Astrocyte (in vitro differentiated cells and primary cell): Measurements from ENCODE around the gene ZNF385B. TPM values are rescaled to one million over a fixed set of nuclear protein-coding genes. Genes with fewer than 3 reads are reported as not detected.

Experiments
- DNase-seq: peaks from one replicate; pipeline ENCODE4 v3.0.0-alpha.2; 2010; ENCODE audit warnings: low read depth
- FAIRE-seq: peaks from 2 replicates; lab custom pipeline; 2011; peaks lifted over from hg19 to GRCh38; lab: Jason Lieb, UNC
- H2AFZ ChIP-seq: 2 replicates; pipeline ENCODE4 v1.6.0; 2012; ENCODE audit warnings: low read depth, low read length, inconsistent platforms
- H3K27ac ChIP-seq: 2 replicates; pipeline ENCODE4 v1.5.1; 2011; ENCODE audit warnings: low read depth, low read length, inconsistent platforms
- H3K27me3 ChIP-seq: 2 replicates; pipeline ENCODE4 v1.6.0; 2011; ENCODE audit warnings: low read length, inconsistent platforms; ENCODE audit not compliant: insufficient read depth
- H3K36me3 ChIP-seq: 2 replicates; pipeline ENCODE4 v1.5.1; 2011; ENCODE audit warnings: low read length, inconsistent platforms; ENCODE audit not compliant: insufficient read depth
- H3K4me1 ChIP-seq: 2 replicates; pipeline ENCODE4 v1.5.1; 2011; ENCODE audit warnings: low read length, inconsistent platforms; ENCODE audit not compliant: insufficient read depth
- H3K4me2 ChIP-seq: 2 replicates; pipeline ENCODE4 v1.6.0; 2012; ENCODE audit warnings: low read length, inconsistent platforms
- H3K4me3 ChIP-seq: 2 replicates; pipeline ENCODE4 v1.5.1; 2011; ENCODE audit warnings: low read depth, mild to moderate bottlenecking, low read length, inconsistent platforms; ENCODE audit not compliant: insufficient read depth
- H3K79me2 ChIP-seq: 2 replicates; pipeline ENCODE4 v1.6.0; 2012; ENCODE audit warnings: mild to moderate bottlenecking, low read length, inconsistent platforms; ENCODE audit not compliant: insufficient read depth
- H3K9ac ChIP-seq: 2 replicates; pipeline ENCODE4 v1.6.0; 2012; ENCODE audit warnings: mild to moderate bottlenecking, low read length, inconsistent platforms
- H3K9me3 ChIP-seq: 2 replicates; pipeline ENCODE4 v1.5.1; 2012; ENCODE audit warnings: low read depth, mild to moderate bottlenecking, low read length, inconsistent platforms; ENCODE audit not compliant: insufficient read depth
- H4K20me1 ChIP-seq: 2 replicates; pipeline ENCODE4 v1.6.0; 2012; ENCODE audit warnings: low read length, inconsistent platforms; ENCODE audit not compliant: insufficient read depth
- H3K27ac Mint-ChIP-seq: one replicate; pipeline ENCODE4 v1.8.0; 2021; ENCODE audit warnings: mild to moderate bottlenecking, mixed read lengths; ENCODE audit not compliant: unreplicated experiment
- H3K27me3 Mint-ChIP-seq: one replicate; pipeline ENCODE4 v1.8.0; 2021; ENCODE audit warnings: low read depth, mixed read lengths; ENCODE audit not compliant: unreplicated experiment
- H3K36me3 Mint-ChIP-seq: one replicate; pipeline ENCODE4 v1.8.0; 2021; ENCODE audit warnings: low read depth, mixed read lengths; ENCODE audit not compliant: unreplicated experiment
- H3K4me1 Mint-ChIP-seq: one replicate; pipeline ENCODE4 v1.8.0; 2021; ENCODE audit warnings: low read depth, mixed read lengths; ENCODE audit not compliant: unreplicated experiment
- H3K4me3 Mint-ChIP-seq: one replicate; pipeline ENCODE4 v1.8.0; 2021; ENCODE audit warnings: mild to moderate bottlenecking, moderate library complexity, mixed read lengths; ENCODE audit not compliant: unreplicated experiment
- H3K9me3 Mint-ChIP-seq: one replicate; pipeline ENCODE4 v1.8.0; 2021; ENCODE audit warnings: mild to moderate bottlenecking, mixed read lengths; ENCODE audit not compliant: unreplicated experiment
- CTCF ChIP-seq: IDR thresholded peaks from 2 replicates; pipeline ENCODE4 v1.5.1; 2011; ENCODE audit warnings: low read depth, mild to moderate bottlenecking, inconsistent platforms, low read length, moderate library complexity; ENCODE audit not compliant: insufficient read depth
- EZH2 ChIP-seq: IDR thresholded peaks from 2 replicates; pipeline ENCODE4 v1.6.1; 2012; ENCODE audit warnings: mild to moderate bottlenecking, low read length, inconsistent platforms; ENCODE audit not compliant: insufficient read depth
- total RNA-seq: library from RNA; stranded (reverse); gene quantifications from 2 replicates; pipeline ENCODE4 v1.2.1, GENCODE V29; 2021

The ZNF385B gene
- total RNA-seq, 1 donor from 2014 or later: 0.27 TPM

- H3K4me2 ChIP-seq: no peak overlapping the region
- DNase-seq (no peak), FAIRE-seq (no peak)
- no peaks in the 10 kb centered on the region for H3K27me3 ChIP-seq
- no peaks in the 10 kb centered on the region for H3K36me3 Mint-ChIP-seq
- no peak overlapping the region for H3K27ac Mint-ChIP-seq
- peaks cover 6% of the 10 kb centered on the region for H3K4me1 Mint-ChIP-seq
- H3K9ac ChIP-seq: no peak overlapping the region
- H3K79me2 ChIP-seq: no peaks in the 10 kb centered on the region
- H3K4me3 ChIP-seq: no peak overlapping the region
- H2AFZ ChIP-seq: no peak overlapping the region
- H3K27me3 Mint-ChIP-seq: no peaks in the 10 kb centered on the region
- no peak overlapping the region for H3K4me3 Mint-ChIP-seq
- H4K20me1 ChIP-seq: no peaks in the 10 kb centered on the region
- no peaks in the 10 kb centered on the region for H3K4me1 ChIP-seq
- peaks cover 4% of the 10 kb centered on the region for H3K9me3 Mint-ChIP-seq
- no peaks in the 10 kb centered on the region for H3K9me3 ChIP-seq
- no peaks in the 10 kb centered on the region for H3K36me3 ChIP-seq
- no peak overlapping the region for H3K27ac ChIP-seq
- TF ChIP-seq CTCF (no peak), EZH2 (no peak)
These were observed 348.2 kb downstream of the ZNF385B start for GRCh38 chr2:179513181-179513580.

- H3K27ac Mint-ChIP-seq: no peak overlapping the region
- Histone ChIP-seq H3K4me1 (no peaks in the 10 kb centered on the region), H2AFZ (no peak overlapping the region), H3K9ac (no peak overlapping the region), H3K4me3 (no peak overlapping the region), H3K36me3 (no peaks in the 10 kb centered on the region), H3K79me2 (no peaks in the 10 kb centered on the region), H4K20me1 (no peaks in the 10 kb centered on the region), H3K27ac (no peak overlapping the region), H3K4me2 (no peak overlapping the region), H3K27me3 (no peaks in the 10 kb centered on the region), H3K9me3 (no peaks in the 10 kb centered on the region)
- DNase-seq: no peak
- peaks cover 4% of the 10 kb centered on the region for H3K9me3 Mint-ChIP-seq
- no peak for FAIRE-seq
- H3K27me3 Mint-ChIP-seq: no peaks in the 10 kb centered on the region
- H3K4me3 Mint-ChIP-seq: no peak overlapping the region
- no peak for TF ChIP-seq EZH2
- TF ChIP-seq CTCF: no peak
- H3K36me3 Mint-ChIP-seq: no peaks in the 10 kb centered on the region
- peaks cover 6% of the 10 kb centered on the region for H3K4me1 Mint-ChIP-seq
These were observed 349.0 kb downstream of the ZNF385B start for GRCh38 chr2:179512281-179513035.
